Endometrium (tissue), 2 donors: Measurements from ENCODE around the gene NPC1.

Experiments
- FAIRE-seq: peaks from 2 replicates; lab custom pipeline; 2012; peaks lifted over from hg19 to GRCh38; lab: Jason Lieb, UNC
- donor health status: control.
- donor health status: control.

NPC1 gene

GRCh38 chr18:23547846-23548245 is 38.5 kb downstream of the NPC1 start:
- no peak for FAIRE-seq

- no peak for FAIRE-seq
Measured at GRCh38 chr18:23547306-23547705, 39.0 kb downstream of the NPC1 start.

- FAIRE-seq = no peak
Measured at GRCh38 chr18:23545247-23545789, 41.0 kb downstream of the NPC1 start.

DNA sequence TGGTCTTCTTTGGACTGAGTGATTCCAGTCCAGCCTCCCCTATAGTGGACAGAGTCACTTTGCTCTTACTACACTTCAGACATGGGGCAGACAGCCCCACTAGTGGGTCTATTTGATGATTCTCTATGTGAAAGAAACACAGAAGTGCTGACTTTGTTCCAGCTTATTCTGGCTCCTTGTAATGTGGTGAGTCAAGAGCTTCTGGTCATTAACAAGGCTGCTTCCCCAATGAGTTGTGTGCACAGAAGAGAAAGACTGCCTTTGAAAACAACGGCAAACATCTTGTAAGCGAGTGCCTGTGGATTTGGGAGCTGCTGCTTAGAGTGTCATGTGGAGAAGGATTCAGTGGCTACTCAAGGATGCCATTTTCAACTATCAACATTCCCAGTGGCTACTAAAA is 43.8 kb downstream of the NPC1 start:
- no peak for FAIRE-seq

GRCh38 chr18:23541349-23542093 is 44.8 kb downstream of the NPC1 start:
- FAIRE-seq = no peak

DNA sequence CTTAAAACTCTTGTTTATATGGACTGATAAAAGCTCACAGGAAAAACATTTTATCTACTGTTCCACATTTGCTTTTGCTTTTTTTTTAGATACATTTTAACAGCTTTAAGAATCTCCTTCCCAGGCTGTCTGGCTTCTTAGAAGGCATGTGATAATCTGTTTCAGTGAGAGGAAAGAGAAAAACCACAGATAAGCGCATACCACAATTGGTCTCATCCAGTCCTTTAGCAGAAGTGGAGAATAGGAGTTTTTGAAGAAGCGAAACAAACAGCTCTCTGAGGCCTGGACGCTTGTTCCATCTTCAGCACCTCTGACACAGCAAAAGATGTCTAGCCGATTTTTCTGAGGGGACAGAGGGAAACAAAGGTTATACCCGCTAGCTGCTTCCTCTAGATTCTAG is 45.4 kb downstream of the NPC1 start:
- FAIRE-seq = no peak

- FAIRE-seq = no peak
Measured at GRCh38 chr18:23539911-23540525, 46.3 kb downstream of the NPC1 start.

GRCh38 chr18:23539296-23539695 is 47.0 kb downstream of the NPC1 start:
- FAIRE-seq = no peak

- FAIRE-seq = no peak
Measured at GRCh38 chr18:23538870-23539269, 47.4 kb downstream of the NPC1 start.

- no peak for FAIRE-seq
Measured at GRCh38 chr18:23538001-23538400, 48.3 kb downstream of the NPC1 start.

GRCh38 chr18:23537274-23537673 is 49.0 kb downstream of the NPC1 start:
- FAIRE-seq = no peak

DNA sequence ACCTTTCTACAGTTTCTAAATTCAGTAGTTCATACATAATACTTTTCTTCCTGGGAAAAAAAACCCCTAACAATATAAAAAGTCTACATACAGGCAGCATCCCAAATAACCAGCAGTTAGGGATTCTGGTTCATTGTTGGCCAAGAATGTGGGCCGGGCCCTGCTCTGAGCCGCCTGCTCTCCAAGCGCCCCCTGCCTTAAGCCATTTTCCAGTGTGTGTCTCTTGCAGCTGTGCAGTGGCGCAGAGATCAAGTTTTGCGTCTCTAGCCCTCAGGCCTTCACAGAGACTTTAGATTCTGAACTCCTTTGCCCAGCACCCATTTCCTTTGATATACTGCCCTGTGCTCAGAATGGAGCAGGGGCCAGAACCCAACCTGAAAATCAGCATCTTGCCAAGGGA is 50.1 kb downstream of the NPC1 start:
- no peak for FAIRE-seq

DNA sequence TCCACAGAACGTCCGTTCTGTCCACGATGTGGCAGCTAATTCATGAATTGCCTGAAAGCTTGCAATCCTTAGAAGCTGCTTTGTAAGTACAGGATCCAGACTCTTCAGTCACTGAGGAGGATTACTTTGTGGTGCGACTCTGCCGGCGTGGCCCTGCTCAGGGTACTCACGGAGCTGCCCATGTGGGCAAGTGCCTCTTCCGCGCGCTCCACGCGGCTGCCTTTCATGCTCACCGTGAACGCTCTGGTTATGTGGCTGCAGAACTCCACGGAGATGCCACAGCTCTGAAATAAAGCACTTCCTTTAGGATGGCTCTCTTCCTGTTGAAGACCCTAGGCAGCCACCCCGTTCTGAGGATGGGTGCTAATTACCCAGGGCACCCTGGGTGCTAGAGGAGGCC is 52.0 kb downstream of the NPC1 start:
- no peak for FAIRE-seq

DNA sequence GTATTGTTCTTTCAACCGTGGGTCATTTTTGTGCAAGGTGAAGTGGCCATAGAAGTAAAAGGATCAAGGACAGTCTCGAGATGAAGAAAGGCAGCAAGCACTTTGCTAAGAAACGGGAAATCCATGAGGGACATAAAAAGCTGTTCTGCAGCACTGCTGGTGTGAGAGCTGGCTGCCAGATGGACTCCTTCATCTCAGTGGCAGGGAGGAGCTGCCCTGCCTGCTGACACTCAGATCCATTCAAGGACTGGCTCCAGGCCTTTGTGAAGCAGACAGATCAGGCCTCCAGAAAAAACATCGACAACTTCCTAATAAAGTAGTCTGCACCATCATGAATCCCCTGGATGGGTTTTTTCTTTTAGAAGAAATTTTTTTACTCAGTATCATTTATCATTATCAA is 53.5 kb downstream of the NPC1 start:
- no peak for FAIRE-seq

- FAIRE-seq = no peak
Measured at GRCh38 chr18:23531912-23532311, 54.4 kb downstream of the NPC1 start.

- FAIRE-seq = no peak
Measured at GRCh38 chr18:23530195-23530594, 56.1 kb downstream of the NPC1 start.

DNA sequence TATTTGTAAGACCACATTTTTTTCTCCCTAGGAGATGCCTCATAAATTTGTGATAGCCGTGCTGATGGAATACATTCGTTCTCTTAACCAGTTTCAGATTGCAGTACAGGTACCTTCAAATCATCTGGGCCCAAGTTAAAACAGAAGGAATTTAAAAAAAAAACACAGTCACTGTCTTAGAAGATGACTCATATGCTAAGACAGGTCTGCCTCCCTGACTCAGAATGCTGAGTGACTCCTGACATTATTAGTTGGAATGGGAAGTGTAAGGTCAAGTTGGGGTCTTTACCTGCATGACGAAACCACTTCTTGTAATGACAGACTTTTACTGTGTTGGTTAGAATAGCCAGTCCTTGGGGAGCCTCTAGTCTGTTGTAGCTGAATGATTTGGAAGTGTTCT is 56.7 kb downstream of the NPC1 start:
- FAIRE-seq = no peak

DNA sequence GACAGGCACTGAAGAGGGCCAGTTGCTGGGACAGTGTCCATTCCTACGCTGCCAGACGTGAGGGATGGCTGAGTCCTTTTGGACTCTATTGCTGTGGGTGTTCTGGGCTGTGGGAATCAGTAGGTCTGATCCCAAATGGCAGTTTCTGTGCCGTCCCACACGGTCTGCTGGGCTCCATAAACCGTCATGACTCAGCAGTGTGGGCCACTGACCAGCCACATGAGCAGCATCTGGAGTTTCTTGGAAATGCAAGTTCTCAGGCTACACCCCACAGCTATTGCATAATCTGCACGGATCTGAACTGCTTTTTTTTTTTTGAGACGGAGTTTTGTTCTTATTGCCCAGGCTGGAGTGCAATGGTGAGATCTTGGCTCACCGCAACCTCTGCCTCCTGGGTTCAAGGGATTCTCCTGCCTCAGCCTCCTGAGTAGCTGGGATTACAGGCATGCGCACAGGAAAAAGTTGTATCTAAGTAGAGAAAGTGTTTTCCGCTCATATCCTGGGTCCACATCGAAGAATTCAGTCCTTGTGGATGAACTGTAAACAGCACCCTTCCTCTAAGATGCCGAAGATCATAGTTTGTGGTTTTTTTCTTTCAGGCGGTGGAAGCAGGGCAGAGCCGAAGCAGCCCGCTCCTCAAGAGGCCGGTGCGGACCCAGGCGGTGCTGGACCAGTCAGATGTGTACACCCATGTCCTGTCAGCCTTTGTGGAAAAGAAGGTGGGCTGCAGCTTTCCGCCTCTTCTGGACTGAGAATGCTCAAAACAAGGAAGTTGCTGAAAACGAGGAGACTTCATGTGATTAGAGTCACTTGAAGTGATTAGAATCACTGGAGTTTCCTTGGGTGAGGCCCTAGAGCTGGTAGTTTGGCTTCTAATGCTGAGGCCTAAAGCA is 57.5 kb downstream of the NPC1 start:
- no peak for FAIRE-seq

DNA sequence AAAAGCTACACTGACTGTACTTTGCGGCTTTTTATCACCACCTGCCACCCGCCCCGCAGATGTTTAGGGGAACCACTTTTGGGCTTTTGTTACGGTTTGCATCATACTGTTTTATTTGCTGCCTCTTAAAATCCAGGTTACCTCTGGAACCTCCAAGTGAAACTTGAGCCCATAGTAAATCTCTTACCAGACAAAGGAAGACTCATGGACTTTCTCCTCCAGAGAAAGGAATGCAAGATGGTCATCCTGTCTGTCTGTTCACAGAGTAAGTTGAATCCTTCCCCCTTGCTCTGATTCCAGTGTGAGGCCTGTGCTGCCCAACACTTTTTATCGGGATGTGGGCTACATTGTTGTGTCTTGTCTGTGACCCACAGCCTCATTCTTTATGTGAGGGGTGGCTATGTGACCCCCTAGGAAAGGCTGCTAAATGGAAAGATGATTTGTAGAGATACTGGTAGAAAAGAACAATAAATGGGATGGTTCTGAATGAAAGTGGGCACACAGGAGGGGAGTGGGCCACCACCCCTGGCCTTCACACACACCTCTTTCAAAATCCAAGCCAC is 59.7 kb downstream of the NPC1 start:
- no peak for FAIRE-seq

GRCh38 chr18:23524213-23524707 is 62.0 kb downstream of the NPC1 start:
- FAIRE-seq = no peak

DNA sequence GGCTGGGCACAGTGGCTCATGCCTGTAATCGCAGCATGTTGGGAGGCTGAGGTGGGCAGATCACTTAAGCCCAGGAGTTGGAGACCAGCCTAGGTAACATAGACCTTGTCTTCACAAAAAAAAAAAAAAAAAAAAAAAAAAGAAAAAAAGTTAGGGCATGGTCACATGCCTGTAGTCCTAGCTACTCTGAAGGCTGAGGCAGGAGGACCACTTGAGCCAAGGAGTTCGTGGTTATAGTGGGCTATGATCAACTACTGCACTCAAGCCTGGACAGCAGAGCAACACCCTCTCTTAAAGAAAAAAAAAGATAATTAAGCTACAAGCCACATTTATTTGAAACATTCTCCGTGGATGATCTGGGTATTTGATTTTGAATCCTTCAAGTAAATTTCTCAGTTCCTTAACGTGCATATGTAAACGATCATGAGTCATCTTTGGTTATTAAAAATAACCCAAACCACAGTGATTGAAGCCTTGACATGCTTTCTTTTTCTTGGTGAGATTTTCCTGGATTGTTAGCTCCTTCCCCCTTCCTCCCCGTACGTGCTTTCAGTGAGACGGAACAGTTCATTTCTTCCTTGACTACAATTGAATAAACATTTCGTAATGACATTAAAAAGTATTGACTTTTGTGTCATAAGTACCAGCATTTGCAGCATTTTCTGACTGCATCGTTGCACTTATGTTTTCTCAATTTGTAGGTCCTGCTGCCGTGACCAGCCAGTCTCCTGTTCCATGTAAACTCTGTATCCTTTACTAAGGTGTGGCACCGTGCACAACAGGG is 62.7 kb downstream of the NPC1 start:
- no peak for FAIRE-seq
